ENCODE measurements around the gene MYO7A. TPM values are rescaled to one million over a fixed set of nuclear protein-coding genes. Genes with fewer than 3 reads are reported as not detected.

MYO7A gene
- total and polyA plus RNA-seq, 2 of the 8 experiments (the other 6 are each of a cell fraction or from before 2014, with no cell fraction given): 1.5 to 1.9 TPM

- TF ChIP-seq BACH1 (IDR thresholded peaks at IDR 0.05; ENCODE audit: low read length): no peak
Measured at GRCh38 chr11:77083566-77084245, 44.3 kb upstream of the MYO7A start (continued).
